NCI-H128 (cell line): ENCODE results near the gene PCDHA10.
"Not testable (repeated sequence)": the region's sequence is repeated elsewhere in the genome, so short reads cannot be mapped to it uniquely, and the experiment has no call there.

Source experiments
- DNase-seq: peaks from one replicate; lab custom pipeline; 2025; ENCODE audit not compliant: unreplicated experiment; lab: John Stamatoyannopoulos, UW

Gene PCDHA10, protein sequence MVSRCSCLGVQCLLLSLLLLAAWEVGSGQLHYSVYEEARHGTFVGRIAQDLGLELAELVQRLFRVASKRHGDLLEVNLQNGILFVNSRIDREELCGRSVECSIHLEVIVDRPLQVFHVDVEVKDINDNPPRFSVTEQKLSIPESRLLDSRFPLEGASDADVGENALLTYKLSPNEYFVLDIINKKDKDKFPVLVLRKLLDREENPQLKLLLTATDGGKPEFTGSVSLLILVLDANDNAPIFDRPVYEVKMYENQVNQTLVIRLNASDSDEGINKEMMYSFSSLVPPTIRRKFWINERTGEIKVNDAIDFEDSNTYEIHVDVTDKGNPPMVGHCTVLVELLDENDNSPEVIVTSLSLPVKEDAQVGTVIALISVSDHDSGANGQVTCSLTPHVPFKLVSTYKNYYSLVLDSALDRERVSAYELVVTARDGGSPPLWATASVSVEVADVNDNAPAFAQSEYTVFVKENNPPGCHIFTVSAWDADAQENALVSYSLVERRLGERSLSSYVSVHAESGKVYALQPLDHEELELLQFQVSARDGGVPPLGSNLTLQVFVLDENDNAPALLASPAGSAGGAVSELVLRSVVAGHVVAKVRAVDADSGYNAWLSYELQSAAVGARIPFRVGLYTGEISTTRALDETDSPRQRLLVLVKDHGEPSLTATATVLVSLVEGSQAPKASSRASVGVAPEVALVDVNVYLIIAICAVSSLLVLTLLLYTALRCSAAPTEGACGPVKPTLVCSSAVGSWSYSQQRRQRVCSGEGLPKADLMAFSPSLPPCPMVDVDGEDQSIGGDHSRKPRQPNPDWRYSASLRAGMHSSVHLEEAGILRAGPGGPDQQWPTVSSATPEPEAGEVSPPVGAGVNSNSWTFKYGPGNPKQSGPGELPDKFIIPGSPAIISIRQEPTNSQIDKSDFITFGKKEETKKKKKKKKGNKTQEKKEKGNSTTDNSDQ

GRCh38 chr5:140855772-140856674, at the start of gene PCDHA10:
Gene PCDHA10, plus strand, starts transcription at chr5:140855897. Its CDS starts 152 bp downstream, at chr5:140856049.
- no peak for DNase-seq

DNA sequence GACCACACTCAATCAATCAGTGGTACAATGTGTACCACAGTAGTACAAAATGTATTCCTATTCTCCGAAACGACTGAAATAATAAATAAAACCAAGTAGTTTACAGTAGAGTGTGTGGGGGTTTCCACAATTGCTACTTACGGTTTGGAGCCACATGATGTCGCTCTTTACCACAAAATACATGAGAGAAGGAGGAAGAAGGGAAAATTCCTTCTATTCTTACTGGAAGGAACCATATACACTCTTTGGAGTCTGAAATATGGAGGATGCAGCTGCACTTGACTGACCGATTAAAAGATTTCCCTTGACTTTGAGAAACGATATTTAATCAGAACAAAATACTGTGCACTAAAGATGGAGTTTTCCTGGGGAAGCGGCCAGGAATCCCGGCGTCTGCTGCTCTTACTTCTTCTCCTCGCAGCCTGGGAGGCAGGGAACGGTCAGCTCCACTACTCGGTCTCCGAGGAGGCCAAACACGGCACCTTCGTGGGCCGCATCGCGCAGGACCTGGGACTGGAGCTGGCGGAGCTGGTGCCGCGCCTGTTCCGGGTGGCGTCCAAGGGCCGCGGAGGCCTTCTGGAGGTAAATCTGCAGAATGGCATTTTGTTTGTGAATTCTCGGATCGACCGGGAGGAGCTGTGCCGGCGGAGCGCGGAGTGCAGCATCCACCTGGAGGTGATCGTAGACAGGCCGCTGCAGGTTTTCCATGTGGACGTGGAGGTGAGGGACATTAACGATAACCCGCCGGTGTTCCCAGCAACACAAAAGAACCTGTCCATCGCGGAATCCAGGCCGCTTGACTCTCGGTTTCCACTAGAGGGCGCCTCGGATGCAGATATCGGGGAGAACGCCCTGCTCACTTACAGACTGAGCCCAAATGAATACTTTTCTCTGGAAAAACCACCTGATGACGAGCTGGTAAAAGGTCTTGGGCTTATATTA, 48.6 kb upstream of the PCDHA10 start, which contains the start of gene PCDHA4:
TSS of gene PCDHA4 (plus strand) at position 235 of the 942 bp plus-strand sequence.
- DNase-seq = no peak

GRCh38 chr5:140808241-140808888, 47.3 kb upstream of the PCDHA10 start:
- DNase-seq = not testable (repeated sequence)

GRCh38 chr5:140808889-140809291, 46.8 kb upstream of the PCDHA10 start:
- no peak for DNase-seq

- DNase-seq = no peak
Measured at GRCh38 chr5:140821375-140822280, 34.1 kb upstream of the PCDHA10 start, which contains the start of gene PCDHA5. Gene PCDHA5, plus strand, starts transcription at chr5:140821613.

DNA sequence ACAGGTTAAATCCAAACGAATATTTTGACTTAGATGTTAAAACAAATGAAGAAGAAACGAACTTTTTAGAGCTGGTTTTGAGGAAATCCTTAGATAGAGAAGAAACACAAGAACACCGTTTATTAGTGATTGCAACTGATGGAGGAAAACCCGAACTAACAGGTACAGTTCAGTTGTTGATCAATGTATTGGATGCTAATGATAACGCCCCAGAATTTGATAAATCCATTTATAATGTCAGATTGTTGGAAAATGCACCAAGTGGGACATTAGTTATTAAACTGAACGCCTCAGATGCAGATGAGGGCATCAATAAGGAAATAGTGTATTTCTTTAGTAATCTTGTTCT, 33.4 kb upstream of the PCDHA10 start:
- DNase-seq = no peak

GRCh38 chr5:140822969-140823368, 32.7 kb upstream of the PCDHA10 start:
- not testable (repeated sequence) for DNase-seq

DNA sequence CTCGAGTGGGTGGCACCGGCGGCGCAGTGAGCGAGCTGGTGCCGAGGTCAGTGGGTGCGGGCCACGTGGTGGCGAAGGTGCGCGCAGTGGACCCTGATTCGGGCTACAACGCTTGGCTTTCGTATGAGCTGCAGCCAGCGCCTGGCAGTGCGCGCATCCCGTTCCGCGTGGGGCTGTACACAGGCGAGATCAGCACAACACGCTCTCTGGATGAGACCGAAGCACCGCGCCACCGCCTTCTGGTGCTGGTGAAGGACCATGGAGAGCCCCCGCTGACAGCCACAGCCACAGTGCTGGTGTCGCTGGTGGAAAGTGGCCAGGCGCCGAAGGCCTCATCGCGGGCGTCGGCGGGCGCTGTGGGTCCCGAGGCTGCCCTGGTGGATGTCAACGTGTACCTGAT, 32.2 kb upstream of the PCDHA10 start:
- DNase-seq = no peak

- no peak for DNase-seq
Measured at GRCh38 chr5:140827704-140828361, 27.9 kb upstream of the PCDHA10 start, which contains the start of gene PCDHA6. Gene PCDHA6, plus strand, starts transcription at chr5:140827960. Its CDS starts 132 bp downstream, at chr5:140828092.

GRCh38 chr5:140828362-140828737, 27.3 kb upstream of the PCDHA10 start:
- no peak for DNase-seq

- DNase-seq = not testable (repeated sequence)
Measured at GRCh38 chr5:140829511-140830501, 25.9 kb upstream of the PCDHA10 start.

- DNase-seq = no peak
Measured at GRCh38 chr5:140833993-140834392, 21.7 kb upstream of the PCDHA10 start, which contains the start of gene PCDHA7. Gene PCDHA7, plus strand, starts transcription at chr5:140834269. Its CDS starts 115 bp downstream, at chr5:140834384.

GRCh38 chr5:140834439-140835008, 21.2 kb upstream of the PCDHA10 start:
- DNase-seq = not testable (repeated sequence)

DNA sequence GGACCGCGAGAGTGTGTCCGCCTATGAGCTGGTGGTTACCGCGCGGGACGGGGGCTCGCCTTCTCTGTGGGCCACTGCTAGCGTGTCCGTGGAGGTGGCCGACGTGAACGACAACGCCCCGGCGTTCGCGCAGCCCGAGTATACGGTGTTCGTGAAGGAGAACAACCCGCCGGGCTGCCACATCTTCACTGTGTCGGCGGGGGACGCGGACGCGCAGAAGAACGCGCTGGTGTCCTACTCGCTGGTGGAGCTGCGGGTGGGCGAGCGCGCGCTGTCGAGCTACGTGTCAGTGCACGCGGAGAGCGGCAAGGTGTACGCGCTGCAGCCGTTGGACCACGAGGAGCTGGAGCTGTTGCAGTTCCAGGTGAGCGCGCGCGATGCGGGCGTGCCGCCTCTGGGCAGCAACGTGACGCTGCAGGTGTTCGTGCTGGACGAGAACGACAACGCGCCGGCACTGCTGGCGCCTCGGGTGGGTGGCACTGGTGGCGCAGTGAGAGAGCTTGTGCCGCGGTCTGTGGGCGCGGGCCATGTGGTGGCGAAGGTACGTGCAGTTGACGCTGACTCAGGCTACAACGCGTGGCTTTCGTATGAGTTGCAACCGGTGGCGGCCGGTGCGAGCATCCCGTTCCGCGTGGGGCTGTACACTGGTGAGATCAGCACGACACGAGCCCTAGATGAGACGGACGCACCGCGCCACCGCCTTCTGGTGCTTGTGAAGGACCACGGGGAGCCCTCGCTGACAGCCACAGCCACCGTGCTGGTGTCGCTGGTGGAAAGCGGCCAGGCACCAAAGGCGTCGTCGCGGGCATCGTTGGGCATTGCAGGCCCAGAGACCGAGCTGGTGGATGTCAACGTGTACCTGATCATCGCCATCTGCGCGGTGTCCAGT, 19.8 kb upstream of the PCDHA10 start:
- no peak for DNase-seq
